Upper lobe of left lung (tissue), 6 donors: Measurements from ENCODE around the gene TMEM174. TPM values are rescaled to one million over a fixed set of nuclear protein-coding genes. Genes with fewer than 3 reads are reported as not detected.

ENCODE experiments used
- ATAC-seq, 2 donors: fragments of 200-7000 bp; cut with Tn5 transposase; one replicate each; pipeline ENCODE4 v1.9.1; 2022; ENCODE audit warnings: mild to moderate bottlenecking in 2 of 2, moderate library complexity in 2 of 2; ENCODE audit not compliant: low FRiP score in 2 of 2
- DNase-seq, 2 donors: peaks; one replicate each; pipeline ENCODE4 v3.0.0-alpha.2; 2019 to 2020
- H3K27ac ChIP-seq, 4 donors: fragments of 200-600 bp; sonication (generic); one replicate each; pipeline ENCODE4 v1.5.1; 2016 to 2019
- H3K27me3 ChIP-seq, 4 donors: fragments of 200-600 bp; sonication (generic); one replicate each; pipeline ENCODE4 v1.5.1; 2017 to 2019
- H3K36me3 ChIP-seq, 4 donors: fragments of 200-600 bp; sonication (generic); one replicate each; pipeline ENCODE4 v1.5.1; 2016 to 2019
- H3K4me1 ChIP-seq, 4 donors: fragments of 200-600 bp; sonication (generic); one replicate each; pipeline ENCODE4 v1.5.1; 2018 to 2019
- H3K4me3 ChIP-seq, 4 donors: fragments of 200-600 bp; sonication (generic); one replicate each; pipeline ENCODE4 v1.5.1; 2017 to 2019; ENCODE audit warnings: mild to moderate bottlenecking in 2 of 4, moderate library complexity in 1 of 4
- H3K9me3 ChIP-seq, 4 donors: fragments of 200-600 bp; sonication (generic); one replicate each; pipeline ENCODE4 v1.5.1; 2018 to 2019
- EP300 ChIP-seq, 4 donors: sonication (generic); formaldehyde crosslinking; IDR thresholded peaks; one replicate each; pipeline ENCODE4 v1.5.1; 2017; ENCODE audit warnings: antibody characterized with exemption in 4 of 4, control low read depth in 2 of 4
- POLR2A ChIP-seq, 4 donors: fragments of 450-650 bp; IDR thresholded peaks; one replicate each; pipeline ENCODE4 v1.5.1; 2016 to 2017; ENCODE audit warnings: antibody characterized with exemption in 4 of 4, mild to moderate bottlenecking in 2 of 4
- POLR2AphosphoS5 ChIP-seq, 2 donors: sonication (generic); formaldehyde crosslinking; IDR thresholded peaks; one replicate each; pipeline ENCODE4 v1.5.1; 2017; ENCODE audit warnings: antibody characterized with exemption in 2 of 2
- WGBS, 2 donors: methylation state at CpG; one replicate each; pipeline ENCODE4 v1.1.5; 2017 to 2018; 5-methylcytosine and 5-hydroxymethylcytosine counted together
- total RNA-seq, 6 donors: library from RNA; depleted of rRNA in 4 of 6; stranded (reverse); fragments of >200 nt in 4 of 6; gene quantifications; one replicate each; pipeline versions ENCODE4 v1.1.0 to v1.2.1, GENCODE V29; 2016 to 2021
- TF ChIP-seq, protein P1 (sequence below), 6 experiments: fragments of 450-650 bp in 4 of 6; fragments of 200-600 bp in 2 of 6; sonication (generic) in 2 of 6; IDR thresholded peaks; one replicate each; pipeline ENCODE4 v1.5.1; 2016 to 2019; ENCODE audit warnings: antibody characterized with exemption in 6 of 6
- donor health status: DM: no; HTN: no; CAD: no; lungs with moderate emphysema.
- donor health status: DM: no; HTN: yes; CAD: no; lungs with severe emphysema.

TMEM174 gene
- total RNA-seq, 6 donors from 2014 or later = not detected

DNA sequence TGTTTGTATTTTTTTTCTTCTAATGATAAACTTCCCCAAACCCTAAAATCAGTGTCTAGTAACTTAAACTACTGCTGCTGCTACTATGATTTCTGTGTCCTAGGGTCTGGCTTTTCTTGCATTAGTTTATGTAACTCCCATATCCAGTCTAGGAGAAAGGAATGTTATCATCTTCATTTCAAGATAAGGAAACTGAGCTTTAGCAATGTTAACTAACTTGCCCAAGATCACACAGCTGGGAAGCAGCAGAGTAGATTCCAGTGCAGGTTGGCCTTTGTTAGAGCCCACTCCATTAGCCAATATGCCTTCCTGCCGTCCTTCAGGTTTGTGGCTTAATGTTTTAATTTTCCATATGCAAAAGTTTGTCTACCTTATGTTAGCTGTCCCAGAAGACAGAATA, 42.2 kb upstream of the TMEM174 start:
- Histone ChIP-seq H3K27me3 (peaks cover 0 to 2% (median 0%) of the 10 kb centered on the region in 4 donors), H3K36me3 (no peaks in the 10 kb centered on the region), H3K4me1 (no peaks in the 10 kb centered on the region), H3K27ac (no peak overlapping the region), H3K4me3 (no peak overlapping the region), H3K9me3 (no peaks in the 10 kb centered on the region)
- ATAC-seq = no peak
- 73 to 85% methylated on average over 1 of the region's 1 CpG for WGBS, 2 donors
- TF ChIP-seq POLR2AphosphoS5 (IDR thresholded peaks at IDR 0.05) (no peak), EP300 (IDR thresholded peaks at IDR 0.05) (no peak), POLR2A (IDR thresholded peaks at IDR 0.05) (no peak)
- TF ChIP-seq, protein P1, sequence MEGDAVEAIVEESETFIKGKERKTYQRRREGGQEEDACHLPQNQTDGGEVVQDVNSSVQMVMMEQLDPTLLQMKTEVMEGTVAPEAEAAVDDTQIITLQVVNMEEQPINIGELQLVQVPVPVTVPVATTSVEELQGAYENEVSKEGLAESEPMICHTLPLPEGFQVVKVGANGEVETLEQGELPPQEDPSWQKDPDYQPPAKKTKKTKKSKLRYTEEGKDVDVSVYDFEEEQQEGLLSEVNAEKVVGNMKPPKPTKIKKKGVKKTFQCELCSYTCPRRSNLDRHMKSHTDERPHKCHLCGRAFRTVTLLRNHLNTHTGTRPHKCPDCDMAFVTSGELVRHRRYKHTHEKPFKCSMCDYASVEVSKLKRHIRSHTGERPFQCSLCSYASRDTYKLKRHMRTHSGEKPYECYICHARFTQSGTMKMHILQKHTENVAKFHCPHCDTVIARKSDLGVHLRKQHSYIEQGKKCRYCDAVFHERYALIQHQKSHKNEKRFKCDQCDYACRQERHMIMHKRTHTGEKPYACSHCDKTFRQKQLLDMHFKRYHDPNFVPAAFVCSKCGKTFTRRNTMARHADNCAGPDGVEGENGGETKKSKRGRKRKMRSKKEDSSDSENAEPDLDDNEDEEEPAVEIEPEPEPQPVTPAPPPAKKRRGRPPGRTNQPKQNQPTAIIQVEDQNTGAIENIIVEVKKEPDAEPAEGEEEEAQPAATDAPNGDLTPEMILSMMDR (IDR thresholded peaks at IDR 0.05) = no peak
- no peak for DNase-seq

GRCh38 chr5:73131711-73132425, 41.1 kb upstream of the TMEM174 start:
- H3K27me3 ChIP-seq = peaks cover 0 to 2% (median 0%) of the 10 kb centered on the region in 4 donors
- TF ChIP-seq POLR2AphosphoS5 (IDR thresholded peaks at IDR 0.05) (no peak), EP300 (IDR thresholded peaks at IDR 0.05) (no peak), POLR2A (IDR thresholded peaks at IDR 0.05) (no peak)
- TF ChIP-seq, protein P1 (IDR thresholded peaks at IDR 0.05) = no peak
- H3K9me3 ChIP-seq = no peaks in the 10 kb centered on the region
- H3K27ac ChIP-seq = no peak overlapping the region
- no peaks in the 10 kb centered on the region for H3K4me1 ChIP-seq
- DNase-seq (no peak), ATAC-seq (no peak)
- 76 to 86% methylated on average over 3 of the region's 3 CpGs for WGBS, 2 donors
- H3K36me3 ChIP-seq = no peaks in the 10 kb centered on the region
- H3K4me3 ChIP-seq = no peak overlapping the region

GRCh38 chr5:73132759-73133158, 40.2 kb upstream of the TMEM174 start:
- Histone ChIP-seq H3K9me3 (no peaks in the 10 kb centered on the region), H3K36me3 (no peaks in the 10 kb centered on the region), H3K4me3 (no peak overlapping the region), H3K4me1 (no peaks in the 10 kb centered on the region), H3K27ac (no peak overlapping the region), H3K27me3 (peaks cover 0 to 2% (median 0%) of the 10 kb centered on the region in 4 donors)
- ATAC-seq (no peak), DNase-seq (no peak)
- TF ChIP-seq POLR2AphosphoS5 (IDR thresholded peaks at IDR 0.05) = no peak
- no peak for TF ChIP-seq EP300 (IDR thresholded peaks at IDR 0.05)
- TF ChIP-seq, protein P1 (IDR thresholded peaks at IDR 0.05) = no peak
- no peak for TF ChIP-seq POLR2A (IDR thresholded peaks at IDR 0.05)
- 90 to 94% methylated on average over 2 of the region's 2 CpGs for WGBS, 2 donors

- H3K27me3 ChIP-seq = peaks cover 0 to 2% (median 0%) of the 10 kb centered on the region in 4 donors
- no peaks in the 10 kb centered on the region for H3K9me3 ChIP-seq
- no peak overlapping the region for H3K4me3 ChIP-seq
- DNase-seq (no peak), ATAC-seq (no peak)
- TF ChIP-seq POLR2A (IDR thresholded peaks at IDR 0.05) (no peak), EP300 (IDR thresholded peaks at IDR 0.05) (no peak), POLR2AphosphoS5 (IDR thresholded peaks at IDR 0.05) (no peak)
- TF ChIP-seq, protein P1 (IDR thresholded peaks at IDR 0.05) = no peak
- no peaks in the 10 kb centered on the region for H3K4me1 ChIP-seq
- no peak overlapping the region for H3K27ac ChIP-seq
- no peaks in the 10 kb centered on the region for H3K36me3 ChIP-seq
- WGBS, 2 donors = 89% methylated on average over 3 of the region's 3 CpGs
Measured at GRCh38 chr5:73135021-73135420, 38.0 kb upstream of the TMEM174 start.
